Erythroblast (primary cell): ENCODE measurements around the gene PMS2.
"Not testable (repeated sequence)": the region's sequence is repeated elsewhere in the genome, so short reads cannot be mapped to it uniquely, and the experiment has no call there.

Source experiments
- GATA1 ChIP-seq: IDR thresholded peaks from 2 replicates; pipeline ENCODE4 v1.6.1; 2011; ENCODE audit warnings: low read depth, mild to moderate bottlenecking, control low read depth, low read length, moderate library complexity
- POLR2A ChIP-seq: IDR thresholded peaks from 2 replicates; pipeline ENCODE4 v1.6.1; 2011; ENCODE audit warnings: mild to moderate bottlenecking, low read length

GRCh38 chr7:5979680-5980314 lies 29.1 kb downstream of the PMS2 start:
- not testable (repeated sequence) for TF ChIP-seq POLR2A, GATA1
